ENCODE results near the gene ST3GAL6. TPM values are rescaled to one million over a fixed set of nuclear protein-coding genes. Genes with fewer than 3 reads are reported as not detected.

ST3GAL6 gene
- total RNA-seq, 8 experiments from 2014 or later, result 1.3 to 9.2 (median 5.2) TPM

DNA sequence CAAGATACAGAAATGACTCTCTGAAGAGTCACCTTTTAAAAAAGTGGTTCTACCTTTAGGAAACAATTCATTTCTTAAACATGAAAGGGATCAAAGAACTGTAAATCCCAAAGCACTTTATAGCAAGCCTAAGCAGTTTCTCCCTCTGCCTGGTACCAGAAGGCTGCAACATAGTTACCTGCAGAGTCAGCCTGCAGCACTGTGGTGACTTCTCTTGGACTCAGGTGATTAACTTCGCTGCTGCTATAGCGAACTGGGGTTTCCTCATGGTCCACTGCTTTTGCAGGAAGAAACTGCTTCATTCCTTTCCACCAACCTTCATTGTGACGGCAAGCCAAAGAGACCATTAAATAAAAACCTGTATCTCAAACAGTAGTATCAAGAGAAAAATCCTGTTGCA, 37.3 kb downstream of the ST3GAL6 start:
- H3K4me3 ChIP-seq, result no peak overlapping the region
- 81 to 100% (median 91%) methylated on average over 1 to 3 of the region's 3 CpGs; no CpG with 5 or more reads in 2 of the 10 experiments for WGBS, 10 experiments
- H3K27ac ChIP-seq, result no peak overlapping the region
- in situ Hi-C loops (cut with MboI; ENCODE audit: low pct_unique_long_range_greater_than_20kb in 2 of 9, low sequenced_read_pairs in 9 of 9, unreplicated experiment in 9 of 9), result loop anchor here in 5 of 9 experiments (25.0 kb wide), 5 partner anchors 187 to 962 kb away; partner anchors contain the start of genes CPOX (in 1 of the 5) and GABRR3 (in 1 of the 5)
- no peaks in the 10 kb centered on the region for H3K4me1 ChIP-seq (replicated peaks in 1 of 2)
- ATAC-seq (replicated peaks in 6 of 8), result no peak

DNA sequence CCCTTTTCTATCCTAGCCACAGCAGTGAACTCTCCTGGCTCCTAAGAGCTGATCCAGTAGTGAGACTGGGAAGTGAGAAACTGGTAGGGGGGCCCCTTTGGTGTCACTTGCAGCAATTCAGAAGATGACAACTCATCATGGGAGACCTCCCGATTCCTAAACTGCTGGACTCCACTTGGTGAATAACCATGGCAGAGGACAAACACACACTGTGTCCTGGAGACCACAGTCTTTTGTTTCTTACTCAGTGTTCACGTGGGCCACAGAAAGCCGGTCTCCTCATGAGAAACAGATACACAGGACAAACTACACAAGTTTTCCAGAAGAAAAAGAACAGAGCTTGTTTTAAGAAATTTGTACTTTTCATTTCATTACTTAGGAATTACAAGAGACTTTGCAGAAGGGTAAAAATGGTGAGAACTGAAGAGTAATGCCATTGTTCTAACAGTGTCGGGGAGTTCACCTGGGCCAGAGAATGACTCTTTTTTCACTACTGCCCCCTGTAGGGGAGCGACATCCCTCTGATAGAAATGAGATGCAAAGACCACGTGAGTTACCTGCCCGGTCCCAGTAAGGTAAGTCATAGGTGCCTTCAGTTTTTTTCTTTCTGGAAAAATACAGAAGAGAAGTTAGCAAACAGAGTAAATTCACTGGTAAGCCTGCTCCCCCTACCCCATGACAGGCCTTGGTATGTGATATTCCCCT, 38.1 kb downstream of the ST3GAL6 start:
- Histone ChIP-seq H3K27ac (no peak overlapping the region), H3K4me3 (no peak overlapping the region), H3K4me1 (replicated peaks in 1 of 2) (no peaks in the 10 kb centered on the region)
- WGBS, 10 experiments, result 86 to 100% (median 97%) methylated on average over 1 to 6 of the region's 7 CpGs; no CpG with 5 or more reads in 2 of the 10 experiments
- in situ Hi-C loops (cut with MboI; ENCODE audit: low pct_unique_long_range_greater_than_20kb in 2 of 9, low sequenced_read_pairs in 9 of 9, unreplicated experiment in 9 of 9), result loop anchor here in 5 of 9 experiments (25.0 kb wide), 5 partner anchors 186 to 961 kb away; partner anchors contain the start of genes CPOX (in 1 of the 5) and GABRR3 (in 1 of the 5)
- ATAC-seq (replicated peaks in 6 of 8), result peak in 1 of 8 experiments; percentile 88

DNA sequence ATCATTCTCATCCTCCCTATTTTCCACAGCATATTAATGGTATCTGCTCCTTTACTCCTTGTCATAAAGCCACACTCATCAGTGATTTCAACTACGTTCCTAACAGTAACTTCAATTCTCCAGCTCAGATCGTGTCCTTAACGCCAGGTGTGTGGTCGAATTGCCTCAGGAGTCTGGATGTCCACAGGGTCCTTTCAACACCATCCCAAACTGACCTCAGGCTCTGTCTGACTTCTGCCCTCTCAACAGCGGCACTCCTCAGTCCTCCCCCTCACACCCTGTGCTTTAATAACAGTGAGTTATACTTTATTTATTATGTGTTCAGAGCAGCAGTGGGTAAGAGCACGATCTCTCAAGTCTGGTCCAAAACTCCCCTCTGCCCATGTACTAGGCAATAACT, 42.4 kb downstream of the ST3GAL6 start:
- WGBS, 10 experiments, result 81 to 100% (median 98%) methylated on average over 1 to 5 of the region's 6 CpGs; no CpG with 5 or more reads in 2 of the 10 experiments
- in situ Hi-C loops (cut with MboI; ENCODE audit: low pct_unique_long_range_greater_than_20kb in 2 of 9, low sequenced_read_pairs in 9 of 9, unreplicated experiment in 9 of 9), result loop anchor here in 5 of 9 experiments (25.0 kb wide), 5 partner anchors 182 to 957 kb away; partner anchors contain the start of genes CPOX (in 1 of the 5) and GABRR3 (in 1 of the 5)
- ATAC-seq (replicated peaks in 6 of 8), result no peak

DNA sequence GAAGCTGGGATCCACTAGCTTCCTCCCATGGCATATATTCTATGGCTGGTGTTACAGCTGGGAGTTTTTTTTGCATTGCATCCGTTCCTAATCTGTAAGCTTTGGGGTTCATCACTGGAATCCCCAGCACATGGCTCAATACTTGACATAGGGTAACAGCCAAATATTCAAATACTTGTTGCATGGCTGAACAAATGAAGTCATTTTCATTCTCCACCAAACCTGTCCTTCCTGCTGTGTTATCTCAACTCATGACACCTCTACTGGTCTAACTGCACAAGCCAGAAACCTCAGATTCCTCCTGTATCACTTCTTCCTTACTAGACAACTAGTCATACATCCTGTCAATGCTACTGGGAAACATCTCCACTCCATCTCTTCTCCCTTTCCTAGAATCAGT, 43.4 kb downstream of the ST3GAL6 start:
- in situ Hi-C loops (cut with MboI; ENCODE audit: low pct_unique_long_range_greater_than_20kb in 2 of 9, low sequenced_read_pairs in 9 of 9, unreplicated experiment in 9 of 9), result loop anchor here in 5 of 9 experiments (25.0 kb wide), 5 partner anchors 181 to 956 kb away; partner anchors contain the start of genes CPOX (in 1 of the 5) and GABRR3 (in 1 of the 5)
- 33 to 100% (median 100%) methylated on average over 1 of the region's 1 CpG; no CpG with 5 or more reads in 4 of the 10 experiments for WGBS, 10 experiments
- no peak for ATAC-seq (replicated peaks in 6 of 8)
- Histone ChIP-seq H3K4me1 (replicated peaks in 1 of 2) (no peaks in the 10 kb centered on the region), H3K4me3 (no peak overlapping the region), H3K27ac (no peak overlapping the region)

More for the DNA sequence above, 42.4 kb downstream of the ST3GAL6 start:
- H3K27ac ChIP-seq, result no peak overlapping the region
- H3K4me1 ChIP-seq (replicated peaks in 1 of 2), result no peaks in the 10 kb centered on the region
- H3K4me3 ChIP-seq, result no peak overlapping the region

DNA sequence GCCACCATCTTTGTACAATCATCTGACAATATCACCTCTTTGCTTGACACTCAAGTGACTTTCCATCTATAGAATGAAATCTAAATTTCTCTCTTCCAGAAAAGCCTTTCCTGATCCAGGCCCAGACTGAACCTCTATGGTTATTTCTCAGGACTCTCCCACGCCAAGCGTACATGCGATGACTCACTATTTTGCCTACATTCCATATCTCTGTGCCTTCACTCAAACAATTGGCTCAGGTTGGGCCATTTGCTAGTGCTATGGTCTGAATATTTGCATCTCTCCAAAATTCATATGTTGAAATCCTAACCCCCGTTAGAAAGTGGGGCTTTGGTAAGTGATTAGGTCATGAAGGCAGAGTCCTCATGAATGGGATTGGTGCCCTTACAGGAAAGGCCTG, 43.9 kb downstream of the ST3GAL6 start:
- no peak for ATAC-seq (replicated peaks in 6 of 8)
- Histone ChIP-seq H3K4me1 (replicated peaks in 1 of 2) (no peaks in the 10 kb centered on the region), H3K4me3 (no peak overlapping the region), H3K27ac (no peak overlapping the region)
- 80 to 100% (median 97%) methylated on average over 1 to 4 of the region's 4 CpGs; no CpG with 5 or more reads in 4 of the 10 experiments for WGBS, 10 experiments
- in situ Hi-C loops (cut with MboI; ENCODE audit: low pct_unique_long_range_greater_than_20kb in 2 of 9, low sequenced_read_pairs in 9 of 9, unreplicated experiment in 9 of 9), result loop anchor here in 5 of 9 experiments (25.0 kb wide), 5 partner anchors 180 to 955 kb away; partner anchors contain the start of genes CPOX (in 1 of the 5) and GABRR3 (in 1 of the 5)

DNA sequence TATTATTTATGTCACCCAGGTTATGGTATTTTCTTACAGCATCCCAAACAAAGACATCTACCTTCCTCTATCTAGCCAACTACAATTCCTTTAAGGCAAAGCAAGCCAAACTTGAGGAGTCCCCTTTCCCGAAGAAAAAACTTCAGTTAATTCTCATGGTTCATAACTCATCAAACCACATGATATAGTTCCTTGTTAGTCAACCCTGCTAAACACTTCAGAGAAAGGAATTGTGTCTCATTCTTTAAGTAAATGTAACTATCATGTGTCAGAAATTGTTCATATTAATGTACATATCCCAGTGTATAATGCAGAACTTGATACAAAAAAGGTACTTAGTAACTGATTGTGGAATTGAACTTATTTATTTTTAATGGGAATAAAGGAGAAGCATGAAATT, 44.4 kb downstream of the ST3GAL6 start:
- H3K4me3 ChIP-seq, result no peak overlapping the region
- in situ Hi-C loops (cut with MboI; ENCODE audit: low pct_unique_long_range_greater_than_20kb in 2 of 9, low sequenced_read_pairs in 9 of 9, unreplicated experiment in 9 of 9), result loop anchor here in 5 of 9 experiments (25.0 kb wide), 5 partner anchors 180 to 955 kb away; partner anchors contain the start of genes CPOX (in 1 of the 5) and GABRR3 (in 1 of the 5)
- ATAC-seq (replicated peaks in 6 of 8), result no peak
- 86 to 100% (median 100%) methylated on average over 1 of the region's 1 CpG; no CpG with 5 or more reads in 6 of the 10 experiments for WGBS, 10 experiments
- no peak overlapping the region for H3K27ac ChIP-seq
- H3K4me1 ChIP-seq (replicated peaks in 1 of 2), result no peaks in the 10 kb centered on the region

DNA sequence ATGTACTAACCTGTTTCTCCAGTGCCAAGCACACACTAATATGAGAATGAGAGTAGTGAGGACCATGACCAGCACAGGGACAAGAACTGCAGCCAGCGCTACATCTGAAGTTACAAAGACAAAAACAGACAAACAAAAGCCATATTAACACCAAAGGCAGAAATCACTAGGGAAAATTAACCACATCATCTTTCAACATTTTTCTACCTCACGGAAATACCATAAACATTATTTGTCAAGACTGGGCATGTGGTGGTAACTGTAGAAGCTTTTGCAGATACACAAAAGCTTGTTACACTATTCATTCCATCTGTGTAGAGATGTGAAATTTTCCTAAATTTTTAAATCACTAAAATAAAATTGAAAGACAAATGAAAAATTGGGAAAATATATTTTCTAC, 44.9 kb downstream of the ST3GAL6 start:
- 93 to 100% (median 100%) methylated on average over 1 to 2 of the region's 2 CpGs; no CpG with 5 or more reads in 2 of the 10 experiments for WGBS, 10 experiments
- H3K27ac ChIP-seq, result no peak overlapping the region
- in situ Hi-C loops (cut with MboI; ENCODE audit: low pct_unique_long_range_greater_than_20kb in 2 of 9, low sequenced_read_pairs in 9 of 9, unreplicated experiment in 9 of 9), result loop anchor here in 5 of 9 experiments (25.0 kb wide), 5 partner anchors 179 to 954 kb away; partner anchors contain the start of genes CPOX (in 1 of the 5) and GABRR3 (in 1 of the 5)
- no peak for ATAC-seq (replicated peaks in 6 of 8)
- no peaks in the 10 kb centered on the region for H3K4me1 ChIP-seq (replicated peaks in 1 of 2)
- no peak overlapping the region for H3K4me3 ChIP-seq

DNA sequence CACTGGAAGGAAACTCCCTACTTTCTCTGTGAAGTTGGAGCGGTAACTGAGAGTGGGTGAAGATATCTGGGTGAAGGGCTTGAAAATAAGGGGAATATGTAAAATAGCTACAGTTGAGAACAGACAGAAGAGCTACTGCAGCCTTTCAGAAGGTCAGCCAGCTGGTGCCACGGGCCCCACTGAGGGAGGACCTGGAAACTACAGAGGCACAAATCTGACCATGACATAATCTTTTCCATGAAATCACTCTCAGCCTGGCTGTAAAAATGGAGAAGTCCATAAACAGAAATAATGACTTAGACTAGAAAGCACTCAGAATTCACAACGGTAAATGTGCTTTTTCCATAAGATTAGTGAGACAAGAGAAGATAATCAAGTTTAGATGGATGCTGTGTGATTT, 46.4 kb downstream of the ST3GAL6 start:
- Histone ChIP-seq H3K4me3 (no peak overlapping the region), H3K27ac (no peak overlapping the region), H3K4me1 (replicated peaks in 1 of 2) (no peaks in the 10 kb centered on the region)
- in situ Hi-C loops (cut with MboI; ENCODE audit: low pct_unique_long_range_greater_than_20kb in 2 of 9, low sequenced_read_pairs in 9 of 9, unreplicated experiment in 9 of 9), result loop anchor here in 5 of 9 experiments (25.0 kb wide), 5 partner anchors 178 to 953 kb away; partner anchors contain the start of genes CPOX (in 1 of the 5) and GABRR3 (in 1 of the 5)
- ATAC-seq (replicated peaks in 6 of 8), result no peak
- WGBS, 10 experiments, result 50 to 100% (median 86%) methylated on average over 1 to 3 of the region's 3 CpGs; no CpG with 5 or more reads in 2 of the 10 experiments

DNA sequence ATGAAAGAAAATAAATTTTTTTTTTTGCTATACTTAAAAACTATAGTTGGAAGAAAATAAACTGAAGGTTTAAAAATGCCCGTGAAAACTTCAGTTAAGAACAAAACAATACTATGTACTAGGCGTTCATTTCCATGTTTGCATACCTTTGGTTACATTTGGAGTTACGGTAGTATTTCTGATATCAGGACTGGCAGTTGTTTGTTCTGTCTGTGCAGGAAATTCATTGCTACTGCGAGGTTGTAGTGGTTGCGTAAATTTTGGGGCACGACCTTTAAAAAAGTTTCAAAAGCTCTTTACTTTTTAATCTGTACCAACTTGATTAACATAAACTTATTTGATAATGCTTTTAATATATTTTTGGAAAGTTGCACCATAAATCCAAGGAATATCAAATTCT, 47.9 kb downstream of the ST3GAL6 start:
- H3K27ac ChIP-seq, result no peak overlapping the region
- in situ Hi-C loops (cut with MboI; ENCODE audit: low pct_unique_long_range_greater_than_20kb in 2 of 9, low sequenced_read_pairs in 9 of 9, unreplicated experiment in 9 of 9), result loop anchor here in 8 of 9 experiments (5.0 to 25.0 kb wide), 10 partner anchors 176 to 951 kb away; partner anchors contain the start of genes GABRR3 (in 2 of the 8) and CPOX (in 1 of the 8)
- H3K4me3 ChIP-seq, result no peak overlapping the region
- H3K4me1 ChIP-seq (replicated peaks in 1 of 2), result no peaks in the 10 kb centered on the region
- WGBS, 10 experiments, result 80 to 100% (median 92%) methylated on average over 2 to 6 of the region's 6 CpGs; no CpG with 5 or more reads in 1 of the 10 experiments
- no peak for ATAC-seq (replicated peaks in 6 of 8)

DNA sequence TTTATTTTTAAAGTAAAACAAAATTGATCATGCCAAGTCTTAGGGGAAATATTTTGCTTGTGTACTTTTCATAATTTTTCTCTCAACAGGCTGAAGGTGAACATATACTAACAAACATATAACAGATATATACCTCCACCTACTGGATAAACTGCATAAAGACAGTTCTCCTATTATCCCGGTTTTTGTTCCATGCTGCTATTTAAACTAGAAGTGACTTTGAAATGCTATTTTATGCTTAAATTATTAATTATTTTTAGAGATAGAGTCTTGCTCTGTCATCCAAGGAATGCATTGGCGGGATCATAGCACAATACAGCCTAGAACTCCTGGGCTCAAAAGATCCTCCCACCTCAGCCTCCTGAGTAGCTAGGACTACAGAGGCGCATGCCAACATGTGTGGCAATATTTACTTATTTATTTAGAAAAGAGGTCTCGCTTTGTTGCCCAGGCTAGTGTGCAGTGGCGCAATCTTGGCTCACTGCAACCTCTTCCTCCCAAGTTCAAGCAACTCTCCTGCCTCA, 49.8 kb downstream of the ST3GAL6 start:
- Histone ChIP-seq H3K27ac (no peak overlapping the region), H3K4me3 (no peak overlapping the region), H3K4me1 (replicated peaks in 1 of 2) (no peaks in the 10 kb centered on the region)
- in situ Hi-C loops (cut with MboI; ENCODE audit: low pct_unique_long_range_greater_than_20kb in 2 of 9, low sequenced_read_pairs in 9 of 9, unreplicated experiment in 9 of 9), result loop anchor here in 8 of 9 experiments (5.0 to 25.0 kb wide), 10 partner anchors 174 to 949 kb away; partner anchors contain the start of genes GABRR3 (in 2 of the 8) and CPOX (in 1 of the 8)
- 0 to 73% (median 44%) methylated on average over 1 to 5 of the region's 5 CpGs; no CpG with 5 or more reads in 2 of the 10 experiments for WGBS, 10 experiments
- peak in 4 of 8 experiments; percentile 37 to 68 (median 44) for ATAC-seq (replicated peaks in 6 of 8)

DNA sequence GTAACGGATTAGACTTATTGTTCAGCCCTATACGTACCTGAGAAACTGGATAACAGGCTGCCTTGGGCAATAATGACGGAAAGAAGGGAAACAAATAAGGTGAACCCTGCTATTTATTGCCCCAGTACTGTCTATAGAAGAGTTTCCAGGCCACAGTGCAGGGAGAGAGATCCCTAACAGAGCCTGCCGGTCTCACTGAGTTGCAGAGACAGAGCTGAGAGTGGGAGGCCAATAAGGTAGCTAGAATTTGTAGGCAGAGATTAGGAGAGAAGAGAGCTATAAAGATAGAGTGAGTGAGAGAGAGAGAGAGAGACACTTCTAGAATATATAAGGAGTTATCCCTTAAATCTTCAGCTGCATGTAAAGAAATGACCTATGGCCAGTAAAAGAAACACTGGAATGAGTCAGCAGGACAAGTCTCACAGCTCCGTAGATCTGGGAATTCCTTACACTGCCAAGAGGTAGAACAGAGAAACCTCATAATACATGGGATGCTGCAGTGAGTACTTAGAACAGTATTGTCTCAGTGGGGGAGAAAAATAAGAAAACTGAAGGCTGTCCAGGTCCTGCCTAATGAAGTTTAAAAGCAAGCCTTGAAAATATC, 51.8 kb downstream of the ST3GAL6 start:
- 70 to 100% (median 91%) methylated on average over 2 to 5 of the region's 5 CpGs for WGBS, 10 experiments
- no peak overlapping the region for H3K4me3 ChIP-seq
- in situ Hi-C loops (cut with MboI; ENCODE audit: low pct_unique_long_range_greater_than_20kb in 2 of 9, low sequenced_read_pairs in 9 of 9, unreplicated experiment in 9 of 9), result loop anchor here (5.0 to 25.0 kb wide), 11 partner anchors 172 to 947 kb away; partner anchors contain the start of genes GABRR3 (in 2 of the 9) and CPOX (in 1 of the 9)
- H3K4me1 ChIP-seq (replicated peaks in 1 of 2), result no peaks in the 10 kb centered on the region
- H3K27ac ChIP-seq, result no peak overlapping the region
- ATAC-seq (replicated peaks in 6 of 8), result peak in 4 of 8 experiments; percentile 36 to 69 (median 56)

DNA sequence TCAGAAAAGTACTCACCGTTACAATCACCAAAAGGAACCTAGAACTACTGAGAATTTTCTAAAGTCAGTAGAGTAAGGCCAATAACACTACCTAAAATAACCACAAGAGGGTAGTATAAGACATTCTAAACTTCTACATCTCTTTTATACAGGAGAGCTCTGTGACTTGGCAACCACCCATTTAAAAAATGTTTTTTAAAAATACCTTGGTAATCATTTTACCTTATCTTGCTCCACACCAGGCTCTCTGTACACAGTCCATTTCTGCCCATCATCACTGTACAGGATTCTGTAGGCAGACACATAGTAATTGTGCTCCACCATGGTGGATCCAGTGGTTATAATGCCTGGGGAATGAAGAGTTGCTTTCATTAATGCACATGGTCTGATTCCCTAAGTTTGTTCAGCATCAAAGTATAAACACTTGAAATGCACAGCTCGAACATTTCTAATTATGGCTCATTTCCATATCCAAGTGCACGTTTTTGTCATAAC, 54.5 kb downstream of the ST3GAL6 start:
- Histone ChIP-seq H3K4me3 (no peak overlapping the region), H3K27ac (no peak overlapping the region), H3K4me1 (replicated peaks in 1 of 2) (no peaks in the 10 kb centered on the region)
- peak; percentile 55 to 84 (median 69) for ATAC-seq (replicated peaks in 6 of 8)
- WGBS, 10 experiments, result 5 to 79% (median 42%) methylated on average over 1 to 3 of the region's 3 CpGs
- in situ Hi-C loops (cut with MboI; ENCODE audit: low pct_unique_long_range_greater_than_20kb in 2 of 9, low sequenced_read_pairs in 9 of 9, unreplicated experiment in 9 of 9), result loop anchor here (5.0 to 25.0 kb wide), 10 partner anchors 170 to 945 kb away; partner anchors contain the start of genes GABRR3 (in 2 of the 9) and CPOX (in 1 of the 9)

Measured in motor neuron (in vitro differentiated cells).